ENCODE results near the gene LRRC47.

The LRRC47 gene

DNA sequence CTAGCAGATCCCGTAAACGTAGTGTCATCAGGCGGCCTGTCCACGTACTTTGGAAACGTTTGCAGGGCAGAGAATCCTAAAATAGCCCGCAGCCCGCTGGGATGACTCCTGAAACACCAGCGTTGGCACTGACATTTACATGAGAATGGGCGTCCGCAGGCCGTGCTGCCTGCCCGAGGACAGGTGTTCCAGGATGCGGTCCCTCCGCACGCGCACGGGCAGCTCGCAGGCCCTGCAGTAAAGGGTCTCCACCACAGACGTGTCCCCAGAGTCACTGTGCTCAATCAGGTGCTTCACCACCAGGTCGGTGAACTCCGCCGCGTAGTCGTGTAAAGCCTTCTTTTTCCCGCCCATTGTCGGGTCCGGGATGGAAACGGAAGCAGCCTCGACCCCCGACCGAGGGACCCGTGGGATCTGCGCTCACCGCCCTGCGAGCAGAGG lies 49.9 kb downstream of the LRRC47 start:
- no peak for DNase-seq

DNA sequence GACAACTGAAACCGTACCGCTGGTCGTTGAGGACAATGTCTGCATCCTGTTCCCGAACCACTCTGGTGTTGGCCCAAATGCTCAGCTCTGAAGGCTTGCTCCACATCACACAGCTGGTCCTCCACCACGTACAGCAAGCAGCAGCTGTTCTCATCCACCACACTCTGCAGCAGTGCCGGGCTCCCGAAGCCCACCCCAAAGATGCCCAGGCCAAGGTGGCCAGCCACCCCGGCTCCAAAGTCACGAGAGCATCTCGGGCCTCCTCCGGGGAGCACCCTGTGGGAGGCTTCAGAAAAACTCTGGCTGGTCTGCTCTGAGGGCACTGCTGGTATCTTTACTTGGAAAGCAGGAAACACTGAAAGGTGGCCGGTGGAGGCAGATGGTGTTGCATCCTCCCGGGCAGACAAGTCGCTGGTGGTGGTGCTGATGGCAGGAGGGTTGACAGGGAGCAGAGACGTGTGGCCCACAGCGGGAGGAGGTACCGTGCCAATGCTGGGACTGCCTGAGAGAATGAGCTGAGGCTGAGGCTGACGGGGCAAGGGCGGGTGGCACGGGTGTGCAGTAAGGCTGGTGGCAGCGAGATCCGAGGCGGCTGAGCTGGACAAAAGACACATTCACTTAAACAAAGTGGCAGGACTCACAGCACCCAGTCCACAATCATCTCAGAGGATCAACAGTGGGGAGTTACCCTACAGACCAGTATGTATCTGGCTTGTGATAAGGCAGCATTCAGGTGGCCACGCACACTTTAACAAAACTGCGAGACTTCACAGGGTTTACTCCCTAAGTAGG lies 50.5 kb downstream of the LRRC47 start:
- no peak for DNase-seq

DNA sequence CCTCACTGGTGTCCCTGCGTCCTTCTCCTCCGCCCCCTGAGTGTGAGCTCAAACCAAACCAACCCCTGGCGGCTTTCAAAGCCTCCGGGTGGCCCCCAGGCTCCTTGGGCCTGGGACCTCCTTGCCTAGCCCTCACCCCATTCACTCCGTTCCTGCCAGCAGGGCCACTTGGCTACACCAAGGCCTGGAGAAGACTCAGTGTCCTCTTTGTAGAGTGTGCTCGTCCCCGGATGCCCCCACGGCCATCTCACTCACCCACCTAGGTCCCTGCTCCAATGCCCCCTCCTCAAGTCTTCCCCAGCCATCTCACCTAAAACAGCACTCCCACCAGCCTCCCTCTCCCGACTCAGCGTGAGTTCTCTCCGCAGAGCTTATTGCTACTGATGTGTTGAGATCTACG lies 51.2 kb downstream of the LRRC47 start:
- DNase-seq = no peak

DNA sequence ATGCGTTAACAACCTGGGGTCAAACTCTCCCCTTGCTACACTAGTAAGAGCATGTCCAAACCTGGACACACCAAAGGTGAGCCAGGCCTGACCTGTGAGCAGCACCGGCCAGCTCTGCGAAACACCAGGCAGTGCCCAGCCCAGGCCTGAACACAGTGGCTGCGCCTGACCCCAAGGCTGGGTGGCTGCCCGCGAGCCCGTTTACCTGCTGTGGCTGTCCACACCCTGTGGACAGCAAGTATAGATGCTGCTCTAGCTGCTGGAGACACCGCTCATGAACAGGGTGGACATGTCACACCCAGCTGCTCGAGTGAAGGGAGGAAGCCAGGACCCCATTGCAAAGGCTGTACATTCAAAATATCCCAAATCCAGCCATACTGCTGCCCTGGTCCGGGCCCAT lies 51.7 kb downstream of the LRRC47 start:
- DNase-seq = no peak

DNA sequence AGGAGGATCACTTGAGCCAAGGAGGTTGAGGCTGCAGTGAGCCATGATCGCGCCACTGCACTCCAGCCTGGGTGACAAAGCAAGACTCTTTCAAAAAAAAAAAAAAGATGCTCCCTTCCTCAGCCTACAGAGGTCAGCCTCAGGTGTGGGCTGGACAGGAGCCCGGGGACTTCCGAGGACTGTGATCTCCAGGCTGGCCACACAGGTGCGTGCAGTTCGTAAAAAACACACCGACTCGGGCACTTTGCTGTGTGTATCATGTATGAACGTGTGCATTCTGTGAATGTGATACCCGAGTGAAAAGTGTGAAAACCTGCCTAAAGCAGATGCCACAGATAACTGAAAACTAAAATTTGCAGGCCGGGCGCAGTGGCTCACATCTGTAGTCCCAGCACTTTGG lies 52.5 kb downstream of the LRRC47 start:
- no peak for DNase-seq

DNA sequence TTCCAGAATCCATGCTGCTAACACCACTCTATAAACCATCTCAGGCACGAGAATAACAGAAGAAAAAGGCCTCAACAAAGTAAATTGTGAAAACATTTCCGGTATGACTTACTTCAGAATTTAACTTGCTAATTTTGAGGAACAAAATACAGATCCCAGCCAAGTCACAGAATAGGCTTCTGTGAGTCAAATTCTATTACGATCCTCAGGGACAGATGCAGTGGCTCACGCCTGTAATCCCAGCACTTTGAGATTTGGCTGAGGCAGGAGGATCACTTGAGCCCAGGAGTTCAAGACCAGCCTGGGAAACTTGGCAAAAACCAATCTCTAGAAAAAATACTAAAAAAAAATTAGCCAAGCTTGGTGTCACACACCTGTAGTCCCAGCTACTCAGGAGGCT lies 52.9 kb downstream of the LRRC47 start:
- DNase-seq = no peak

DNA sequence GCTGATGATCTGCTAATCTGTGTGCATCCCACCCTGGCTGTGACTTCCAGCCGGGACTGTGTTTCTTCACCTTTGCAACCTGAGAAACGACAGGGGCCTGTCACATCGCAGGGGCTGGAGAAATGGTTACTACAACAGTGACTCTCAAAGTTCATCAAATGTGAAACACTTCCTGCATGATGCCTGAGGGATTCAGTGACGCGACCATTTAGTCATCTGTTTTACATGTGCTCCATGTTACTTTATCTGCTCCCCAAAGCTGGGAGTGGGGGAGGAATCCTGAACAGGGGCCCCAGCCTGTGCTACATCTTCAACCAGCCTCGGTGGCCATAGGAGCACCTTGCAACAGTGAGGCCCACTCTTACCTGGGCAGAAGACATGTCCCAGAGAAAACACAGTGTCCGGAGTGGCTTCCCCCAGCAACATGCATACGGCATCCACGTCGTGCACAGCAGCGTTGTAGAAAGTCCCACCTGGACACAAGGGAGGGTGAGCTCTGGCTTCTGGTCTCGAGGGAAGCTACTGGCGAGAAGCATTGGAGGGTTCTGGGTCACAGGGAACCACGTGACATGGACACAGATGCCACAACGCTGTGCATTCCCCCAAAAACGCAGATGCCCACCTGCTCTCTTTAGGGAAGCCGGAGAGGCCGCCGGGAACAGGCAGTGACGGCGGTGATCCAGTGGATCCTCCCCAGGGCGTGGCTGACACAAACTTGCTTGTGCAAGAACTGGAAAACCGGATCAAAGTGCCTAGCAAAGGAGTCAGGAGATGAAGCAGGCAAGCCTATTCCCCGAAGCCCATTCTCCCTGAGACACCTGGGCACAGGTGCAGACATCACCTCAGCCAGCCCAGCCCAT lies 53.6 kb downstream of the LRRC47 start:
- DNase-seq = no peak

DNA sequence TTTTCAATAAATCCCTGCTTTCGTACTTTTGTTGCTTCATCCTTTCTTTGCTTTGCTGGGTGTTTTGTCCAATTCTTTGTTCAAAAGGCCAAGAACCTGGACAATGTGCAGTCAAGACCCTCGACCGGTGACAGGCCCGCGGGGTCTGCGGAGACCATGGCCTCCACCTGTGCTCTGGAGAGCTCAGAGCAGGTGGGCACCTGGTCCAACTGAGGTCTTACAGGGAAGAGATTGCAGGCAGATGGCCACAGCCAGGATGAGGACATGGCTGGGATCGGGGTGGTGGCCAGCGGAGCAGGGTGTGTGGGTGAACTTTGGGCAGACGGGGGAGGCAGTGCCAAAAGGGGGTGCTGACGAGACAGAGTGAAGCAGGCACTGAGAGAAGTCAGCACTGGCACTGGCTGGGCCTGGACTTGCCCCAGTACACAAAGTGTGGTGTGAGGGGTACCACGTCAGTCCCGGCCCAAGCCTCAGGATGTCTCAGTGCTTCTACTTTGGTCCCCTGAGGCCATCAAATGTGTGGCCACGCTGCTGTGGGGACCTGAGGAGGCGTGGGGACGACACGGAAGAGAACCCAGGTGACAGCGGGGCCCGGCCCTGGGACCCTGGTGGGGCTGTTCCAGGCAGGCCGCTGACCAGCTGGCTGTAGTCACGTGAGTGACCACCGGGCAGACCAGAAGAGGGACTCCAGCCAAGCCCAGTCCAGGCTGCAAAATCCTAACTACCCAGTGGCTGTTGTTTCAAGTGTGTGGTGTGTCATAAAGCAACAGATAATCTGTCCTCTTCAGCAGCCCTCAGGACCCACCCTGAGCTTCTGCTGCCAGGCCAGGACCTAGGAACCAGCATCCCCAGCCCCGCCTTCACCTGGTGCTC lies 54.5 kb downstream of the LRRC47 start:
- DNase-seq = no peak

DNA sequence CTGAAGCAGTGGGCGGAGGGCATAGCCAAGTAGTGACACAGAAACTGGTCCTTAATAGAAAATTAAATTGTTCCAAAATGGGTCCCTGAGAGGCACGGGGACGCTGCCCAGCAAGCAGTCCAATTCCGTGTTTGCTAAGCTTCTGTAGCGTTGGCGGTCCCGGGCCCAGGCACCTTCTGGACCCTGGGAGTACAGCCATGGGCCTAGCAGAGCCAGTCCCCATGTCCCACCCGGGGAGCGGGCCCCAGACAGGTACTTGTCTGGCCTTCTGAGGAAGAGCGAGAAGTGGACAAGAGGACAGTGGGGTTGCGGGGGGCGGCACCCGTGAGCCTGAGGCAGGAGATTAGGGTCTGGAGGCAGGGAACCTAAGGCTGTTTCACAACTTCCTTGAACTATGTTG lies 55.5 kb downstream of the LRRC47 start:
- no peak for DNase-seq

DNA sequence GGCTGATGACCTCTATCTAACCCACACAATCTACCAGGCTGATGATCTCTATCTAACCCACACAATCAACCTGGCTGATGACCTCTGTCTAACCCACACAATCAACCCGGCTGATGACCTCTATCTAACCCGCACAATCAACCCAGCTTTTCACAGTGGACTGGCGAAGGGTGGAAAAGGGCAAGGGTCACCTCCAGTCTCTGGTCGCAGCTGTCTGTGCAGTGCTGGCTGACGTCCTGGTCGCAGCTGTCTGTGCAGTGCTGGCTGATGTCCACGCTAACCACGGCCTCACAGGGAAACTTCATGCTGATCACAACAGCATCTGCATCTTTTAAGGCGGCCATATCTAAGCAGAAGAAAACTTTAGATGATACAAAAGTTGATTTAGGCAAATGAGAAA lies 56.3 kb downstream of the LRRC47 start:
- no peak for DNase-seq

DNA sequence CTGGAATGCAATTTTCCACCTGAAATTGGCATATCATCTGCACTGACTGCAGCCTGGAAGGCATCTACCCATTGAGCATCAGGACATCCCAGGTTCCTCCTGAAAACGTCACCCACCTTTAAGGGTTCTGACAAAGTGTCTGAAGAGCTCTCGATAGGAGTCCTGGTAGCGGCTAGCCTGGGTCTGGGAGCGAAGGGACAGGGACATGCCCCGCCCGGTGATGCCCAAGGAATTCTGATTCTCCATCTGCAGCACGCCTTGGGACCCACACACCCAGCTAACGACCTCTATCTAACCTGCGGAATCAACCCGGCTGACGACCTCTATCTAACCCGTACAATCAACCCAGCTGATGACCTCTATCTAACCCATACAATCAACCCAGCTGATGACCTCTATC lies 57.4 kb downstream of the LRRC47 start:
- DNase-seq = no peak

DNA sequence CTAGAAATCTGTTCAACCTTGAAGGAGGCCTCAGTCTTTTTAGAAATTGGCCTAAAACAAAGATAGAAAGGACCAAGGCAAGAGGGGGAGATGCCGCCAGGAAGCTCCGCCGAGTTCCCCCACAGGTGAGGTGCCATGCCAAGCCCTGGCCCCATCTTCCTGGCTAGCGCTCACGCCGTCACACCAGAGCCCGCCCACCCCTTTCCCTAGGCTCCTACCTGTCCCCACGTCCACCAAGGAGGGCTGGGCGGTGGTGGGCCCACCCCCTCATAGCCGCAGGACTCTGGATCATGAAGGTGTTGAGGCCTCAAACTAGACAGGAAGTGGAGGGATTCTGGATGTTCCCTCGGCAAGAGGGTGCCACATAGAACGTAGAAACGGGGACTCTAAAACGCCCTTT lies 59.6 kb downstream of the LRRC47 start:
- no peak for DNase-seq

DNA sequence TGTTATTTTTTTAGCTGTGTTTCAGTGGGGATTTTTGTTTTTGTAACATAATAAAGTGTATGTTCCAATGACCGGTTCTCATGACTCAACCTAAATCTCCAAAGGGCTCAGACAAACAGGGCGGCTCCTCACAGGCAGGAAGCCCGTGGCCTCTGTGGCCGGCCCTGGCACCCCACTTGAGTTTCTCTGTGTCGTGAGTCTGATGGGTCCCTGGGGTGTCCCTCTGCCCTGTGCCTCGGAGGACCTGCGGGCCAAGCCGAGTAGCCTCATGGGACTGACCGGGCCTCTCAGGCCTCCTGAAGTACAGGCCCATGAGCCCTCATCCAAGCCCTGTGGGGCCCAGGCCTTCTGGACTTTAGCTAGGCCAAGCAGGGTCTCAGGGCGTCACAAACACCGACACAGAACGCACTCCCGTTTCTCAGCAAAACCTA lies 60.2 kb downstream of the LRRC47 start:
- no peak for DNase-seq

DNA sequence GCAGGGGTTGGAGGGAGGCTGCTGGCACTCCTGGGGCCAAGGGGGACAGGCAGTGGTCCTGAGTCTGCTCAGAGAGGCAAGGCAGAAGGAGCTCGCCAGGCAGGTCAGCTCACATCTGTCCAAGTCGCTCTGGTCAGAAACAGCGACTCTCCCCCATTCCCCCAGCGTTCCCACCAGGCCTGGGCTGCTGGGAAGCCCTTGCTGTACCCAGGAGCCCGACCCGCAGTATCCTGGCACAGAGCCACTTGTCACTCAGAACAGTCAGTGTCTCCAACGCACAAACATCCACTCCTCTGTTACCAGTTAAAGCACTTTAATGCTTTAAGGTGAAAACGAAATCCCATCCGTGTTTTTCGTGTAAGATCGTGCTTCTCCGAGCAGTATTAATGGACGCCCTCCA lies 60.6 kb downstream of the LRRC47 start:
- no peak for DNase-seq

DNA sequence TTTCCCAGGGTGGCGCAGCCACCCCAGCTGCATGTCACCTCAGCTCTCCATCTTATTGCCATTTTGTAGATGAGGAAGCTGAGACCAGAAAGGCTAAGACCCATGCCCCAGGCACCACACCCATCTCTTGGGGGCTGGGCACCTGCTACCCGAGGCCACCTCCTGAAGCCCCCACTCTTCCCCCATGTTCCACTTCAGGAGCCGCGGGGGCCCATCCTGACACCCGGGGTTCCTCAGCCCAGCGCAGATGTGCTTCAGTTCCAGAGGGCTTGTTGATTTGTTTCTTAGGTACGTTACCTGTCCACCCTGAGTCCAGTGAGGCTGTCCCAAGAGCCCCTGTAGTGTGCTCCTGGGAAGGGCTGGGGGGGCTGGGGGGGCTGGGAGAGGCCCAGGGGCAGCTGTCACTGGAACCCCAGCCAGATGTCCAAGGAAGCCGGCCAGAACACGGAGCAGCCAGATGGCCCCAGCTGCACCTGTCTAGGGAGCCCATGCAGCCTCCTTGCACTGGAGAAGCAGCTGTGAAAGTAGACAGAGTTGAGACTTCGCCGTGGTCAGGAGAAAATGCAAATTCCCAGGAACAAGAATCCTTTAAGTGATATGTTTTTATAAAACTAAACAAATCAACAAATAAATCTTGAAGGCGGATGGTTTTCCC lies 61.1 kb downstream of the LRRC47 start:
- no peak for DNase-seq

DNA sequence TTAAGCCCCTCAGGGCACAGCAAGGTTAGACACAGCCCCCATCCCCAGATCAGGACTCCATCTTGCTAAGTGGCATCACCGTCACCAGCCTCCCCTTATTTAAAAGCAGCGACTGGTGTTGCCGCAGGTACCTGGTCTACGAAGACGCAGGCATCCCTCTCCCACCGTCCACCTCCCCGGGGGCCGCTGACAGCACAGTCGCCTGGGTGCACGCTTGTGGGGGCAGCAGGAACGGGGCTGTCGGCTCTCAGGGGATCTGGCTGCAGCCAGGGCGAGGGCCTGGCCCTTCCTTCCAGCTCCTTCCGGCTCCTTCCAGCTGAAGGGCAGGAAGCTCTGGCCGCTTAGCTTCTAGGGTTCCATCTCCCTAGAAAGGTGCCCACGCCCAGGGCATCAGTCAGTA lies 61.7 kb downstream of the LRRC47 start:
- no peak for DNase-seq

DNA sequence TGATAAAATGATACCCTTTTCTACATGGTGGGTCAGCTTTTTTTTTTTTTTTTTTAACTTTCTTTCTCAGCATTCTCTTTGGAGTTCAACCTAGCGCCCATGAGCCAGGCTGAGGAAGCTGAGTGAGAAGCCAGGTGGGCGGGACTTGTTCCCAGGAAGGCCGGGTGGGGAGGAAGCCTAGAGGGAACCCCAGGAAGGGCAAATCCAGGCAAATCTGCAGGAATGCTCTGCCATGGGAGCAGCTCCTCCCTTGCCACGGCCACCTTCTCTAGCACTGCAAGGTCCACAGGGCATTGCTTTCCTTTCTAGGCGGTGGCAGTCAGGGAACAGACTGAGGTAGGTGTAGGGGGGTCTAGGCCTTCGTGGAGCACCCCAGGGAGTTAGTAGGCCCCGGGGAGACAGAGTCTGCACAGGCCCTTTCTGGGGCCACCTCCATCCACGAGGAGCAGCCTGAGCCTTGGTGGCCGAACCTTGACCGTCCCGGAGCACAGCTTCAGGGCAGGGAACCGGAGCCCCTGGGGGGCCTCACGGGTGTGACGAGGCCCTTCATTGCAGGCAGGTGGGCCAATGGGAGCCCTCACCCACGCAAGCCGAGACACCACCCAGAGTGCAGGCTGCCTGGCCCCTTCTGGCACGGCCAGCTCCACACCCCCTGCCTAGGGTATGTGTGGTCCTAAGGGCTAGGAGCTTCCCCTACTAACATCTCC lies 62.3 kb downstream of the LRRC47 start:
- no peak for DNase-seq

DNA sequence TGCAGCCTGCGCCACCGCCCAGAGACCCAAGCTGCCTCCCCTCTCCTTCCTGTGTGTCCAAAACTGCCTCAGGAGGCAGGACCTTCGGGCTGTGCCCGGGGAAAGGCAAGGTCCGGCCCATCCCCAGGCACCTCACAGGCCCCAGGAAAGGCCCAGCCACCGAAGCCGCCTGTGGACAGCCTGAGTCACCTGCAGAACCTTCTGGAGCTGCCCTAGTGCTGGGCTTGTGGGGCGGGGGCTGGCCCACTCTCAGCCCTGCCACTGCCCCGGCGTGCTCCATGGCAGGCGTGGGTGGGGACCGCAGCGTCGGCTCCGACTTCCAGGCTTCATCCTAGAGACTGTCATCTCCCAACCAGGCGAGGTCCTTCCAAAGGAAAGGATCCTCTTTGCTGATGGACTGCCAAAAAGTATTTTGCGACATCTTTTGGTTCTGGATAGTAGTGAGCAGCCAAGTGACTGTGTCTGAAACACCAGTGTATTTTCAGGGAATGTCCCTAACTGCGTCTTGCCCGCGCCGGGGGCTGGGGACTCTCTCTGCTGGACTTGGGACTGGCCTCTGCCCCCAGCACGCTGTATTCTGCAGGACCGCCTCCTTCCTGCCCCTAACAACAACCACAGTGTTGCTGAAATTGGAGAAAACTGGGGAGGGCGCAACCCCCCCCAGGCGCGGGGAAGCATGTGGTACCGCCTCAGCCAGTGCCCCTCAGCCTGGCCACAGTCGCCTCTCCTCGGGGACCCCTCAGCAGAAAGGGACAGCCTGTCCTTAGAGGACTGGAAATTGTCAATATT lies 63.0 kb downstream of the LRRC47 start:
- DNase-seq = no peak

DNA sequence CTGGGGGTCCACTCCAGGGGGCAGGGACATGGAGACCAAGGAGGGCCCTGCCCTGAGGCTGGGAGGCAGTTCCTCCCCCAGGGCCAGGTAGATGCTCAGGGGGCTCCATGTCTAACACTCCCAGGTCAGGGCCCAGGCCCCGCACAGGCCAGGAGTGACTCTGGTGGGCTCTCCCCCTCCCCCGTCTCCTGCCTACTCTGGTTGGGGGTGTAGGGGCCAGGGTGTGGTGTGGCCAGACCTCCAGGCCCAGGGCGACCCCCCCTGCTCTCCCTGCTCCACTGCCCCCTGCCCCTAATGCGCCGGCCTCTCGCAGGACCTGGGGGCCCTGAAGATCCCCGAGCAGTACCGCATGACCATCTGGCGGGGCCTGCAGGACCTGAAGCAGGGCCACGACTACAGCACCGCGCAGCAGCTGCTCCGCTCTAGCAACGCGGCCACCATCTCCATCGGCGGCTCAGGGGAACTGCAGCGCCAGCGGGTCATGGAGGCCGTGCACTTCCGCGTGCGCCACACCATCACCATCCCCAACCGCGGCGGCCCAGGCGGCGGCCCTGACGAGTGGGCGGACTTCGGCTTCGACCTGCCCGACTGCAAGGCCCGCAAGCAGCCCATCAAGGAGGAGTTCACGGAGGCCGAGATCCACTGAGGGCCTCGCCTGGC lies 63.7 kb downstream of the LRRC47 start:
- no peak for DNase-seq

DNA sequence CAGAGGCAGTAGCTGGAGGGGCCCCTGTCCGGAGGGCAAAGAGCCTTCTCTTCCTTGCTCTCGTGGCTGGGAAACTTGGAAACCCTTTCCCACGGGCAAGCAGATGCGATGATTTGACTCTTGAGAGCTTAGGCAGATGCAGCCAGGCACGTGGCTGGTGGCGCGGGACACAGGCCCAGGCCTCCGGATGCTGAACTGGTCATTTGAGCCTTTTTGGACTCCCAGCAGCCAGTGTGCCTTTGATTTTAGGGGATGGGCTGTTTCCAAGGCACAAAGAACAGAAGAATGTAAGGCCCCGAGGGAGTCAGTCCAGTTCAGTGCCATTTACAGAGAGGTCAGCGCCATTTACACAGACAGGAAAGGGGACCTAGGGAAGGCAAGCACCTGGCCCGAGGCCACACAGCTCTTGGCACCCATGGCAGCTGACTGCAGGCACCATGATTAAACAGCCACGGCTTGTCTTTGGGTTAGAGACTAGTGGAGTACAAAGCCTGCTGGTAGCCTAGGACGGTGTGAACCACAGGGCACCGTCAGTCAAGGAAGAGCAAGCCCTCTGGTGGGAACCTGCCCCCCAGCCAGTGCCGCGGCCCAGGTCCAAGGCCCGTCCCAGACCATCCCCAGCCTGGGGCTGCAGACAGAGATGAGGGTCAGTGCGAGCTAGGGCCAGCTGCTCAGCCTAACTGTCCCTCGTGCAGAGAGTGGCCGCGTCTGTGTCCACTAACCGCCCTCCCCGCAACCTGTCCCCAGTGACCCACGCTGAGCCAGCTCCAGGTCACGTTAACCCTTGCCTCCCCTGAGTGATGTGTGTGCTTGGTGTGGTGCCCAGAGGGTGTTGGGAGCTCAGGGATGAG lies 64.5 kb downstream of the LRRC47 start:
- no peak for DNase-seq
